Measurements from ENCODE around the gene MYL11.

The MYL11 gene

DNA sequence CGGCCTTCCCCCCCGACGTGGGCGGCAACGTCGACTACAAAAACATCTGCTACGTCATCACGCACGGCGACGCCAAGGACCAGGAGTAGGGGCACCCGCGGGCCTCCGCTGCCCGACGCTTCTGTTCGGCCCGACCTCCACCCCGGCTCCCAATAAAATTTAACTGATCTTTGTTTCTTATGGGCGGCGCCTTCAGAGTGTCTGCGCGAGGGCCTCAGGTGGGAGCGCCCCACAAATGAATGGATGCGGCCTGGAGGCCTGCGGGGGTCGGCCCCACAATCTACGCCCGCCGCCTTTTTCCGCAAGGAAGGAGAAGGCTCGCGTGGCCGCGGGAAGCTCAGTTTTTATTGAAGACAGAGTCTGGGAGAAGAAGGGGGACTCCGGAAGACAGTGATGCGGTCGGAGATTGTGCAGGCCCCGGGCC is 3.2 kb downstream of the MYL11 start (continued):
- TF ChIP-seq, protein P1, sequence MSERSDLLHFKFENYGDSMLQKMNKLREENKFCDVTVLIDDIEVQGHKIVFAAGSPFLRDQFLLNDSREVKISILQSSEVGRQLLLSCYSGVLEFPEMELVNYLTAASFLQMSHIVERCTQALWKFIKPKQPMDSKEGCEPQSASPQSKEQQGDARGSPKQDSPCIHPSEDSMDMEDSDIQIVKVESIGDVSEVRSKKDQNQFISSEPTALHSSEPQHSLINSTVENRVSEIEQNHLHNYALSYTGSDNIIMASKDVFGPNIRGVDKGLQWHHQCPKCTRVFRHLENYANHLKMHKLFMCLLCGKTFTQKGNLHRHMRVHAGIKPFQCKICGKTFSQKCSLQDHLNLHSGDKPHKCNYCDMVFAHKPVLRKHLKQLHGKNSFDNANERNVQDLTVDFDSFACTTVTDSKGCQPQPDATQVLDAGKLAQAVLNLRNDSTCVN (tag by site-specific recombination; optimal IDR thresholded peaks at IDR 0.05), result peak; percentile 59
- TF ChIP-seq, protein P2, sequence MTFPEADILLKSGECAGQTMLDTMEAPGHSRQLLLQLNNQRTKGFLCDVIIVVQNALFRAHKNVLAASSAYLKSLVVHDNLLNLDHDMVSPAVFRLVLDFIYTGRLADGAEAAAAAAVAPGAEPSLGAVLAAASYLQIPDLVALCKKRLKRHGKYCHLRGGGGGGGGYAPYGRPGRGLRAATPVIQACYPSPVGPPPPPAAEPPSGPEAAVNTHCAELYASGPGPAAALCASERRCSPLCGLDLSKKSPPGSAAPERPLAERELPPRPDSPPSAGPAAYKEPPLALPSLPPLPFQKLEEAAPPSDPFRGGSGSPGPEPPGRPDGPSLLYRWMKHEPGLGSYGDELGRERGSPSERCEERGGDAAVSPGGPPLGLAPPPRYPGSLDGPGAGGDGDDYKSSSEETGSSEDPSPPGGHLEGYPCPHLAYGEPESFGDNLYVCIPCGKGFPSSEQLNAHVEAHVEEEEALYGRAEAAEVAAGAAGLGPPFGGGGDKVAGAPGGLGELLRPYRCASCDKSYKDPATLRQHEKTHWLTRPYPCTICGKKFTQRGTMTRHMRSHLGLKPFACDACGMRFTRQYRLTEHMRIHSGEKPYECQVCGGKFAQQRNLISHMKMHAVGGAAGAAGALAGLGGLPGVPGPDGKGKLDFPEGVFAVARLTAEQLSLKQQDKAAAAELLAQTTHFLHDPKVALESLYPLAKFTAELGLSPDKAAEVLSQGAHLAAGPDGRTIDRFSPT (tag by site-specific recombination; IDR thresholded peaks at IDR 0.05), result peak; percentile 50; the same call in 1 of the 2 replicates
- TF ChIP-seq, protein P3, sequence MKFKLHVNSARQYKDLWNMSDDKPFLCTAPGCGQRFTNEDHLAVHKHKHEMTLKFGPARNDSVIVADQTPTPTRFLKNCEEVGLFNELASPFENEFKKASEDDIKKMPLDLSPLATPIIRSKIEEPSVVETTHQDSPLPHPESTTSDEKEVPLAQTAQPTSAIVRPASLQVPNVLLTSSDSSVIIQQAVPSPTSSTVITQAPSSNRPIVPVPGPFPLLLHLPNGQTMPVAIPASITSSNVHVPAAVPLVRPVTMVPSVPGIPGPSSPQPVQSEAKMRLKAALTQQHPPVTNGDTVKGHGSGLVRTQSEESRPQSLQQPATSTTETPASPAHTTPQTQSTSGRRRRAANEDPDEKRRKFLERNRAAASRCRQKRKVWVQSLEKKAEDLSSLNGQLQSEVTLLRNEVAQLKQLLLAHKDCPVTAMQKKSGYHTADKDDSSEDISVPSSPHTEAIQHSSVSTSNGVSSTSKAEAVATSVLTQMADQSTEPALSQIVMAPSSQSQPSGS (tag by site-specific recombination; IDR thresholded peaks at IDR 0.05; ENCODE audit: low read depth), result peak; percentile 93
- TF ChIP-seq ZNF19 (tag by site-specific recombination; IDR thresholded peaks at IDR 0.05; ENCODE audit: low read depth) (no peak), ZBTB17 (tag by site-specific recombination; IDR thresholded peaks at IDR 0.05) (no peak), ZNF404 (tag by site-specific recombination; IDR thresholded peaks at IDR 0.05) (no peak), ZNF202 (tag by site-specific recombination; IDR thresholded peaks at IDR 0.05; ENCODE audit: borderline replicate concordance) (no peak), ZBTB20 (tag by site-specific recombination; IDR thresholded peaks at IDR 0.05) (no peak; the same call in 1 of the 2 replicates), ZNF23 (tag by site-specific recombination; IDR thresholded peaks at IDR 0.05; ENCODE audit: borderline replicate concordance) (no peak), BCL11A (tag by site-specific recombination; IDR thresholded peaks at IDR 0.05; ENCODE audit: low read depth) (no peak), ZNF610 (tag by site-specific recombination; IDR thresholded peaks at IDR 0.05; ENCODE audit: borderline replicate concordance) (peak; percentile 18; the same call in 1 of the 2 replicates), ZNF140 (tag by site-specific recombination; IDR thresholded peaks at IDR 0.05) (no peak), ZNF837 (tag by site-specific recombination; IDR thresholded peaks at IDR 0.05) (no peak), ZNF785 (tag by site-specific recombination; IDR thresholded peaks at IDR 0.05) (no peak), KLF7 (tag by site-specific recombination; IDR thresholded peaks at IDR 0.05; ENCODE audit: borderline replicate concordance) (no peak; the same call in none of the 2 replicates), ZEB2 (tag by site-specific recombination; IDR thresholded peaks at IDR 0.05) (peak; percentile 45; the same call in 1 of the 2 replicates), KLF1 (tag by site-specific recombination; IDR thresholded peaks at IDR 0.05) (no peak), YY1 (tag by site-specific recombination; IDR thresholded peaks at IDR 0.05) (no peak; the same call in 1 of the 2 replicates), ZNF248 (tag by site-specific recombination; IDR thresholded peaks at IDR 0.05) (no peak), ZNF701 (tag by site-specific recombination; IDR thresholded peaks at IDR 0.05) (no peak)
- TF ChIP-seq, protein P4, sequence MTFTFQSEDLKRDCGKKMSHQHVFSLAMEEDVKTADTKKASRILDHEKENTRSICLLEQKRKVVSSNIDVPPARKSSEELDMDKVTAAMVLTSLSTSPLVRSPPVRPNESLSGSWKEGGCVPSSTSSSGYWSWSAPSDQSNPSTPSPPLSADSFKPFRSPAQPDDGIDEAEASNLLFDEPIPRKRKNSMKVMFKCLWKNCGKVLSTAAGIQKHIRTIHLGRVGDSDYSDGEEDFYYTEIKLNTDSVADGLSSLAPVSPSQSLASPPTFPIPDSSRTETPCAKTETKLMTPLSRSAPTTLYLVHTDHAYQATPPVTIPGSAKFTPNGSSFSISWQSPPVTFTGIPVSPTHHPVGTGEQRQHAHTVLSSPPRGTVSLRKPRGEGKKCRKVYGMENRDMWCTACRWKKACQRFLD (tag by site-specific recombination; IDR thresholded peaks at IDR 0.05), result no peak
- TF ChIP-seq, protein P5, sequence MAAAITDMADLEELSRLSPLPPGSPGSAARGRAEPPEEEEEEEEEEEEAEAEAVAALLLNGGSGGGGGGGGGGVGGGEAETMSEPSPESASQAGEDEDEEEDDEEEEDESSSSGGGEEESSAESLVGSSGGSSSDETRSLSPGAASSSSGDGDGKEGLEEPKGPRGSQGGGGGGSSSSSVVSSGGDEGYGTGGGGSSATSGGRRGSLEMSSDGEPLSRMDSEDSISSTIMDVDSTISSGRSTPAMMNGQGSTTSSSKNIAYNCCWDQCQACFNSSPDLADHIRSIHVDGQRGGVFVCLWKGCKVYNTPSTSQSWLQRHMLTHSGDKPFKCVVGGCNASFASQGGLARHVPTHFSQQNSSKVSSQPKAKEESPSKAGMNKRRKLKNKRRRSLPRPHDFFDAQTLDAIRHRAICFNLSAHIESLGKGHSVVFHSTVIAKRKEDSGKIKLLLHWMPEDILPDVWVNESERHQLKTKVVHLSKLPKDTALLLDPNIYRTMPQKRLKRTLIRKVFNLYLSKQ (tag by site-specific recombination; IDR thresholded peaks at IDR 0.05; ENCODE audit: borderline replicate concordance), result no peak
- TF ChIP-seq, protein P6, sequence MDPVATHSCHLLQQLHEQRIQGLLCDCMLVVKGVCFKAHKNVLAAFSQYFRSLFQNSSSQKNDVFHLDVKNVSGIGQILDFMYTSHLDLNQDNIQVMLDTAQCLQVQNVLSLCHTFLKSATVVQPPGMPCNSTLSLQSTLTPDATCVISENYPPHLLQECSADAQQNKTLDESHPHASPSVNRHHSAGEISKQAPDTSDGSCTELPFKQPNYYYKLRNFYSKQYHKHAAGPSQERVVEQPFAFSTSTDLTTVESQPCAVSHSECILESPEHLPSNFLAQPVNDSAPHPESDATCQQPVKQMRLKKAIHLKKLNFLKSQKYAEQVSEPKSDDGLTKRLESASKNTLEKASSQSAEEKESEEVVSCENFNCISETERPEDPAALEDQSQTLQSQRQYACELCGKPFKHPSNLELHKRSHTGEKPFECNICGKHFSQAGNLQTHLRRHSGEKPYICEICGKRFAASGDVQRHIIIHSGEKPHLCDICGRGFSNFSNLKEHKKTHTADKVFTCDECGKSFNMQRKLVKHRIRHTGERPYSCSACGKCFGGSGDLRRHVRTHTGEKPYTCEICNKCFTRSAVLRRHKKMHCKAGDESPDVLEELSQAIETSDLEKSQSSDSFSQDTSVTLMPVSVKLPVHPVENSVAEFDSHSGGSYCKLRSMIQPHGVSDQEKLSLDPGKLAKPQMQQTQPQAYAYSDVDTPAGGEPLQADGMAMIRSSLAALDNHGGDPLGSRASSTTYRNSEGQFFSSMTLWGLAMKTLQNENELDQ (tag by site-specific recombination; IDR thresholded peaks at IDR 0.05; ENCODE audit: low read depth), result no peak
- TF ChIP-seq, protein P7, sequence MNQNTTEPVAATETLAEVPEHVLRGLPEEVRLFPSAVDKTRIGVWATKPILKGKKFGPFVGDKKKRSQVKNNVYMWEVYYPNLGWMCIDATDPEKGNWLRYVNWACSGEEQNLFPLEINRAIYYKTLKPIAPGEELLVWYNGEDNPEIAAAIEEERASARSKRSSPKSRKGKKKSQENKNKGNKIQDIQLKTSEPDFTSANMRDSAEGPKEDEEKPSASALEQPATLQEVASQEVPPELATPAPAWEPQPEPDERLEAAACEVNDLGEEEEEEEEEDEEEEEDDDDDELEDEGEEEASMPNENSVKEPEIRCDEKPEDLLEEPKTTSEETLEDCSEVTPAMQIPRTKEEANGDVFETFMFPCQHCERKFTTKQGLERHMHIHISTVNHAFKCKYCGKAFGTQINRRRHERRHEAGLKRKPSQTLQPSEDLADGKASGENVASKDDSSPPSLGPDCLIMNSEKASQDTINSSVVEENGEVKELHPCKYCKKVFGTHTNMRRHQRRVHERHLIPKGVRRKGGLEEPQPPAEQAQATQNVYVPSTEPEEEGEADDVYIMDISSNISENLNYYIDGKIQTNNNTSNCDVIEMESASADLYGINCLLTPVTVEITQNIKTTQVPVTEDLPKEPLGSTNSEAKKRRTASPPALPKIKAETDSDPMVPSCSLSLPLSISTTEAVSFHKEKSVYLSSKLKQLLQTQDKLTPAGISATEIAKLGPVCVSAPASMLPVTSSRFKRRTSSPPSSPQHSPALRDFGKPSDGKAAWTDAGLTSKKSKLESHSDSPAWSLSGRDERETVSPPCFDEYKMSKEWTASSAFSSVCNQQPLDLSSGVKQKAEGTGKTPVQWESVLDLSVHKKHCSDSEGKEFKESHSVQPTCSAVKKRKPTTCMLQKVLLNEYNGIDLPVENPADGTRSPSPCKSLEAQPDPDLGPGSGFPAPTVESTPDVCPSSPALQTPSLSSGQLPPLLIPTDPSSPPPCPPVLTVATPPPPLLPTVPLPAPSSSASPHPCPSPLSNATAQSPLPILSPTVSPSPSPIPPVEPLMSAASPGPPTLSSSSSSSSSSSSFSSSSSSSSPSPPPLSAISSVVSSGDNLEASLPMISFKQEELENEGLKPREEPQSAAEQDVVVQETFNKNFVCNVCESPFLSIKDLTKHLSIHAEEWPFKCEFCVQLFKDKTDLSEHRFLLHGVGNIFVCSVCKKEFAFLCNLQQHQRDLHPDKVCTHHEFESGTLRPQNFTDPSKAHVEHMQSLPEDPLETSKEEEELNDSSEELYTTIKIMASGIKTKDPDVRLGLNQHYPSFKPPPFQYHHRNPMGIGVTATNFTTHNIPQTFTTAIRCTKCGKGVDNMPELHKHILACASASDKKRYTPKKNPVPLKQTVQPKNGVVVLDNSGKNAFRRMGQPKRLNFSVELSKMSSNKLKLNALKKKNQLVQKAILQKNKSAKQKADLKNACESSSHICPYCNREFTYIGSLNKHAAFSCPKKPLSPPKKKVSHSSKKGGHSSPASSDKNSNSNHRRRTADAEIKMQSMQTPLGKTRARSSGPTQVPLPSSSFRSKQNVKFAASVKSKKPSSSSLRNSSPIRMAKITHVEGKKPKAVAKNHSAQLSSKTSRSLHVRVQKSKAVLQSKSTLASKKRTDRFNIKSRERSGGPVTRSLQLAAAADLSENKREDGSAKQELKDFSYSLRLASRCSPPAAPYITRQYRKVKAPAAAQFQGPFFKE (tag by site-specific recombination; IDR thresholded peaks at IDR 0.05; ENCODE audit: borderline replicate concordance), result no peak

Data from HEK293 (cell line).